Measurements from ENCODE around the gene OR13J1.
A peak's percentile ranks its signal among the peaks of the same experiment; 100 is the strongest.

Gene OR13J1

DNA sequence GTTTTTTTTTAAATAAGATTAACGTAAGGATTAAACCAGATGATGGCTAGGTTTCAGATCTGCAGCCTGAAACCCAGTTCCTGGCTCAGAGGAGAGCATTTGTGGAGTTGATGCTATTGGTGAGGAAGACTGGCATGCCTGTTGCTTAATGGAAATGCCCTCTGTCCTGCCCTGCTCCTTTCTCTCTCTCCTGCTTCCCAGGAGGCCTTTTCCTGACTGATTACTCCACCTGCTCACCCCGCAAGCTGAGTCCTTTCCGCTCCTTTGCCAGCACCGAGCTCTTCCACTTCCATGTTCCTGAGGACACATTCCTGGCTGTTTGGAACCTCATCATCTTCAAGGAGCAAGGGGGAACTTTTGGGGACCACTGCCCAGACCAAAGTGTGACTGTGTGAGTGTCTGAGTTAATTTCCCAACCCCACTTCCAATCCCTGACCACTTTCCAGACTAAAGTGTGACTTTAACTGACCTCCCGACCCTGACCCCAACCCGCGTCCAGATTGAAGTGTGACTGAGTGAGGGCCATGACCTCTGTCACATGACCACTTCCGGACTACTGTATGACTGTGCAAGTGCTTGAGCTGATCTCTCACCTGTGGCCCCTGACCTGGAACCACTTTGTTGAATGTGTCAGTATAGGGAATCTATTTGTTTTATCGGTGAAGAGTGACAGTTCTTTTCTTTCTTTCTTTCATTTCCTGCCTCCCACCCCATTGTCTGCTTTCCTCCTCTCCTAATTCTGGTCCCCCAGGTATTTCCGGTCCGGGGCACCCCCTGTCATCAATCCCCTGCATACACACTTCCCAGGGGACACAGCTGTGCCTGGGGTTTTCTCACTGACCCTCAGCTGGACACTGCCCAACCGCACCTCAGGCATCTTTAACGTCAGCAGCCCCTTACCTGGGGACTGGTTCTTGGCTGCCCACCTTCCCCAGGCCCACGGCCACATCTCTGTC, 35.7 kb downstream of the OR13J1 start:
- DNase-seq (ENCODE audit: low read depth in 3 of 3), result no peak

DNA sequence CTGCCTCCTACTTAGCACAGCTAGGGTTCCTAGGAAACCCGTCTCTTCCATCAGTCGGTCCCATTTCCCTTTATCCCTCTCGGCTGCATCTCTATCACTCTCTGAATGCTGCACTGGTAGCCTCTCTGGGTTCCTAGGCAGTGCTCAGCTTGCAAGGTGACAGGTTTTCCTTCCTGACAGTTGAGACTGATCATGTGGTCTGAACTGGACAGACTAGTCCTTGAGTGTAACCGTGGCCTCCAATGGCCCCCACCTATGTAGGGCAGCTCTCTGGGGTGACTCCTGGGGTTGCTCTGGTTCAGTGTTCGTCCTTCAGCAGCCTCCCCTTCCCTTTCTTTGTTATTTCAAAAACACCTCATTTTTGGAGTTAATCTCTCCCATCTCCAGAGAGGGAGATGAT, 37.4 kb downstream of the OR13J1 start:
- DNase-seq (ENCODE audit: low read depth in 3 of 3), result no peak

DNA sequence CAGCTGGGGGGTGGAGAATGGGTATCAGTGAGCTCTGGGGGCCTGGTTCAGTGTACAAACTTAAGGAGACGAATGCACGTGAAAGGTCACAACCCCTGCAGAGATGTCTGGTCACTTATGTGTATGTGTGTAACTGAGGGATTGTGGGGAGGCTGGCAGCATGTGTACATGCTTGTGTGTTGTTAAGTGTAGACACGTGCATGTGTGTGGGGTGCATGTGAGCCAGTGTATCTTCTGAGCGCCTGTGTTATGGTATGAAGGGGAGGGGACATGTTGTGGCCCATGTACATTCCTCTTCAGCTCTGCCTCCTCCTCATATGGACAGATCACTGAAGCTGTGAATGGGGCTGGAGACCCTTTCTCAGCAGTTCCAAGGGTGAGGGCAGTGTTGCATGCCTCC, 39.2 kb downstream of the OR13J1 start:
- DNase-seq (ENCODE audit: low read depth in 3 of 3), result no peak

DNA sequence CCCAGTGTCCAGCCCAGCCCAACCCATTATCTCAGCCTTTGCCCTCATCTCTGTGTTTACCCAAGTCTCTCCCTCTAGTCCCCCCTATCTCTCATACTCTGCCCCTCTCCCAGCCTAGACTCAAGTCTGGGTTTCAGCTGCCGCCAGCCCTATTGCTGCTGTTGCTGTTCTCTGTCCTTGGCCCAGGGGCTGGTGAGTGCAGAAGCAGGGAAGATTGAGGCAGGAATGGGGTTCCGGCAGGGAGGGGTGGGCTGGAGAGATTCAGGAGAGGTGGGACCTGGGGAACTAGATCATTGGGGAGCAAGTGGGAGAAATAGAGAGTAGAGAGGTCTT, 40.5 kb downstream of the OR13J1 start:
- no peak for DNase-seq (ENCODE audit: low read depth in 3 of 3)

DNA sequence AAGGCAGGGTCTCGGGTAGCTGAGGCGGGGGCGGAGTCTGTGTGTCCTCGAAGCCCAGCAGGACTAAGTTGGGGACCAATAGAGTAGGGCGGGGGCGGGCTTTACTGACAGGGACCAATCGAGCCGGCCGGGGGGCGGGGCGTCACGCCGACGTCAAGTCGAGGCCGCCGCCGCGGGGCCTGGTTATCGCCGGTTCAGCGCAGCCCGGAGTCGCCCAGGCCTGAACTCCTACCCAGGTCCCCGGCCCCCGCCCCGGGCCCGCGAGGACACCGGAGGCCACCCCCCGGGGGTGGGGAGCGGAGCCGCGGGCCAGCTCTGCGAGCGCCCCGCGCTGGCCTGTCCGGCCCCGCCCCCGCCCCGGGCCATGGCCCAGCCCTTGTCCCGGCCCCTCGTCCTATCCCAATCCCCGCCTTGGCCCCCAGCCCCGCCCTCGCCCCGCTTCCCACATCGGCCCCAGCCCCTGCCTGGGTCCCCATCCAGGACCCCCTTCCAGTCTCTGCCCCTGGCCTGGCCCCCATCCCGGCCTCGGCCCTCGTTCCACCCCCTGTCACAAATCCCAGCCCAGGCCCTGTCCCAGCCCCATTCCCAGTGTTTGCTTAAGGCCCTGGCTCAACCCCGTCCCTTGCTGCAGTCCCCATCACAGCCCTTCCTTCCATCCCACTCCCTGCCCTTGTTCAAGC, 41.0 kb downstream of the OR13J1 start, which contains the start of gene TMEM8B:
TMEM8B (plus strand) TSS at position 145 of the 680 bp plus-strand sequence; CDS start at position 365, 220 bp downstream.
- peak; percentile 88 to 98 (median 90) for DNase-seq (ENCODE audit: low read depth in 3 of 3)

DNA sequence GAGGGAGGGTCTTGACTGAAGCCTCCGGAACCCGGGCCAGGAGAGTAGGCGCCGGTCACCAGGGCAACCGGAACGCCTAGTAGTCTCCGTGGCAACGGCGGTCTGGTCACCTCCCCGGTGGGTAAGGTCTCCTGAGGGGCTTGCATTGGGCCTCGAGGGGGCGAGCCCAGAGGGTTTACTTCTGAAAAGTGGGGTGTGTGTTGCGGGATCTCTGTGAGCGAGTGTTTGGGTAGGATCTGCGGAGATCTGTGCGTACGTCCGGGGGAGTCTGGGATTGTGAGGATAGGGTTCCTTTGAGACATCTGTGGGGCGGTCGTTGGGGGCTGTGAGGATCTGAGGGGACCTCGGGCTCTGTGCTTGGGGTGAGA, 41.5 kb downstream of the OR13J1 start, which contains the start of gene FAM221B:
FAM221B (minus strand) TSS at position 17 of the 368 bp plus-strand sequence. CDS start 2,571 bp downstream, outside the sequence.
- no peak for DNase-seq (ENCODE audit: low read depth in 3 of 3)

DNA sequence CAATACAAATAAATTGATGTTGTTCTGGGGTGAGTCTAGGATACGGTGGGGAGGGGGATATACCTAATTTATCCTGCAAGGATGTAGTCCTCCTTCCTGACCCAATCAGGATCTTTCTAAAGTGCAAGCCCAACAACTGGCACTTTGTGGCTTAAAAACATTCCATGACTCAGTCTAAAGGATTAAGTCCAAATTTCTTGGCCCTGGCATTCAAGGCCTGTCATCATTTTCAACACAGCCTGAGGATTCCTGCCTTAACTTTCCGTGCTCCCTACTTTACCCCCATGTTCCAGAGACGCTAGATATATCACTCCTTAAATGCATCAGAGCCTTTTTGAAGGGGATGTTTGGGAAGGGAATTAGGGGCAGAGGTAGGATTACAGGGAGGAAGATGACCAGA, 42.7 kb downstream of the OR13J1 start:
- no peak for DNase-seq (ENCODE audit: low read depth in 3 of 3)

DNA sequence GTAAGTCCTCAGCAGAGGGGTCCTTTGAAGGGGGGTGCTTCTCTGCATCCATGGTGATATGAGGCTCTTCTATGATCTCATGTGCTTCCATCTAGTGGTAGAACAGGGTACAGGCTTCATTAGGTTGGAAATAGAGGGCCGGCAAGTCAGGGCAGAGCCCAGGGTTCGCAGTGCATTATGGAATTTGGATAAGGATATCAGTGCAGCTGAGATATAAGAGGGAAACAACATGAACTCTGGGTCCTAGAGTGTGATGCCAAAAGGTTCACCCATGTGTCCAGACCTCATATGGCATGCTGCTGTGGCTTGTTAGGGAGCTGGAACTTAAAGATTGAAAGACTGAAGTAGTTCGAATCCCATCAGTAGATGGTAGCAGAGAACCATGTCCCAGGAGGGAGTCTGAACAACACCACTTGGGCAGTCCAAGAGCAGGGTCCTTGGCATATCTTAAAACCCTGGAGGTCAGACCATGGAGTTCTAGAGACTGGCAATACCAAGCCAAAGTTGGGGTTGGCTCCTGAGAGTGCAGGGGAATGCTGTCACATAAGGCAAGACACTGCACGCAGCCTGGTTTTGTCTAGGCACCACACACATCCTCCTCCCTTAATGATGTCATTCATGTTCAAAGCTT, 44.0 kb downstream of the OR13J1 start:
- DNase-seq (ENCODE audit: low read depth in 3 of 3), result no peak

DNA sequence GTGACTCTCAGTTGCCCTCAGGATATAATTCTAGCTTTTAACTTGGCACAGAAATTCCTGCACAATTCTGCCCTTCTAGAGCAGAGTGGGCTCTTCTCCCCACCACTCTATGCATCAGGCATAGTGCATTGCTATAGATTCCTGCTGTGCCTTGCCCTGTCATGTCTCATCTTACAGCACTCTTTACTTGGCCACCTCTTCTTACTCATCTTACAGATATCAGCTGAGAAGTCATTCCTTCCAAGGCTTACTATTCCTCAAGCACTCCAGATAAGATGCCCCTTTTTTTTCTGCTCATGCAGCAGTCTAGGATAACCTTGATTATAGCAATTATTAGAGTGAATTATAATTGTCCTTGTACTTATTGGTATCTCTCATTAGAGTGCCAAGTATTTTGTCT, 47.3 kb downstream of the OR13J1 start:
- DNase-seq (ENCODE audit: low read depth in 3 of 3), result no peak

DNA sequence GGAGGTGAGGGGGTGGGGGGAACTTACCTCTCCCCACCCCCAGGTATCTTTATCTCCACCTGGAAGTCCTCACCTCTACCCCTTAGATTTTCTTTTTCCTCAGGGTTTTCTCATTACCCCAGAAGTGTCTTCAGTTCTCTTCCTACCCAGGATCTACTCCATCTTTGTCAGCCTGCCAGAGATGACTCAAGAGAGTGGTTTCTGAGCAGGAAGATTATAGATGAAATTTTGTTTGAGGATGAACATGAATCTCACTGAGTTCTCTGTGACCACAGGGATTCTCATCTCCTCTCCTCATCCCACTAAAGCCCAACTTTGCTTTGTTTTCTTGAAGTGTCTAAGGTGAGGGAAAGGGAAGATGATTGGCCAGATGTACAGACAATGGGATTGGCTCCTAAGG, 50.1 kb downstream of the OR13J1 start:
- no peak for DNase-seq (ENCODE audit: low read depth in 3 of 3)

Measured in stimulated activated CD4-positive, alpha-beta T cell treated with anti-CD3 and anti-CD28 coated beads, TNF-alpha, amount 100 ng/mL, for 48 hours (primary cell).